H1 (cell line): ENCODE data around the gene RAB25. TPM values are rescaled to one million over a fixed set of nuclear protein-coding genes. Genes with fewer than 3 reads are reported as not detected.

Experiments
- BACH1 ChIP-seq: IDR thresholded peaks from 2 replicates; pipeline ENCODE4 v1.6.1; 2012; ENCODE audit warnings: low read length, improper control_type of control experiment
- BRCA1 ChIP-seq: IDR thresholded peaks from 2 replicates; pipeline ENCODE4 v1.6.1; 2012; ENCODE audit warnings: low read depth, low read length, improper control_type of control experiment
- CBX5 ChIP-seq: fragments of 300-800, 300-1000 bp; sonication (generic); IDR thresholded peaks from 2 replicates; pipeline ENCODE4 v1.7.1; 2016; ENCODE audit warnings: antibody characterized with exemption, low read length, low read depth
- CHD2 ChIP-seq: IDR thresholded peaks from 2 replicates; pipeline ENCODE4 v1.6.1; 2012; ENCODE audit warnings: low read length, improper control_type of control experiment
- CTBP2 ChIP-seq: IDR thresholded peaks from 2 replicates; pipeline ENCODE4 v1.7.0; 2011; ENCODE audit warnings: borderline replicate concordance, mild to moderate bottlenecking, moderate library complexity, mixed read lengths, low read length; ENCODE audit not compliant: insufficient read depth, insufficient read length
- CTCF ChIP-seq, 3 experiments: IDR thresholded peaks; 1 replicate in 2 of 3; 2 replicates in 1 of 3; pipeline versions ENCODE4 v1.5.1 to v1.6.1; 2011; ENCODE audit warnings: low read length in 3 of 3, mild to moderate bottlenecking in 3 of 3, inconsistent platforms in 2 of 3, low read depth in 1 of 3, moderate library complexity in 1 of 3; ENCODE audit not compliant: insufficient read depth in 1 of 3; ENCODE audit errors: control extremely low read depth in 1 of 3
- GABPA ChIP-seq: IDR thresholded peaks from 2 replicates; pipeline ENCODE4 v1.6.1; 2011; ENCODE audit warnings: mild to moderate bottlenecking, low read length, moderate library complexity, borderline replicate concordance; ENCODE audit not compliant: insufficient read depth
- JUND ChIP-seq: IDR thresholded peaks from 2 replicates; pipeline ENCODE4 v1.6.1; 2011; ENCODE audit warnings: mild to moderate bottlenecking, improper control_type of control experiment, low read length
- MAX ChIP-seq: IDR thresholded peaks from 2 replicates; pipeline ENCODE4 v1.6.1; 2012; ENCODE audit warnings: inconsistent platforms
- NANOG ChIP-seq: IDR thresholded peaks from 2 replicates; pipeline ENCODE4 v1.6.1; 2011; ENCODE audit warnings: low read length, low read depth, mild to moderate bottlenecking, inconsistent platforms; ENCODE audit not compliant: insufficient read depth, poor library complexity, severe bottlenecking
- NRF1 ChIP-seq: IDR thresholded peaks from 2 replicates; pipeline ENCODE4 v1.6.1; 2011; ENCODE audit warnings: mild to moderate bottlenecking, low read depth, low read length, improper control_type of control experiment
- PHF8 ChIP-seq: fragments of 200-600 bp; sonication (generic); conservative IDR thresholded peaks from 2 replicates; pipeline ENCODE4 v1.7.1; 2012; ENCODE audit warnings: low read depth, mild to moderate bottlenecking, inconsistent platforms, low read length, moderate library complexity
- POLR2AphosphoS5 ChIP-seq: IDR thresholded peaks from 2 replicates; pipeline ENCODE4 v1.6.1; 2011; ENCODE audit warnings: low read depth, low read length
- POU5F1 ChIP-seq: IDR thresholded peaks from 2 replicates; pipeline ENCODE4 v1.6.1; 2011; ENCODE audit warnings: low read depth, mild to moderate bottlenecking, low read length, moderate library complexity
- SAP30 ChIP-seq: fragments of 300-600 bp; sonication (generic); IDR thresholded peaks from 2 replicates; pipeline ENCODE4 v1.7.1; 2012; ENCODE audit warnings: low read length, moderate library complexity, mild to moderate bottlenecking, inconsistent platforms; ENCODE audit not compliant: insufficient read depth, insufficient replicate concordance
- SIN3A ChIP-seq, 2 experiments: IDR thresholded peaks in 1 of 2; conservative IDR thresholded peaks in 1 of 2; 2 replicates each; pipeline ENCODE4 v1.6.1; 2011 to 2012; ENCODE audit warnings: low read length in 2 of 2, improper control_type of control experiment in 1 of 2, low read depth in 1 of 2, mild to moderate bottlenecking in 1 of 2
- SRF ChIP-seq: IDR thresholded peaks from 2 replicates; pipeline ENCODE4 v1.6.1; 2011; ENCODE audit warnings: mild to moderate bottlenecking, low read depth, low read length, moderate library complexity
- YY1 ChIP-seq: IDR thresholded peaks from 2 replicates; pipeline ENCODE4 v1.6.1; 2011; ENCODE audit warnings: low read depth, mild to moderate bottlenecking, low read length
- ZNF274 ChIP-seq: IDR thresholded peaks from 2 replicates; pipeline ENCODE4 v1.7.0; 2012; ENCODE audit warnings: low read length, borderline replicate concordance; ENCODE audit errors: extremely low read depth
- polyA plus RNA-seq, 7 experiments: library from polyadenylated mRNA; depleted of rRNA in 3 of 7; stranded (reverse) in 5 of 7; unstranded in 2 of 7; fragments of >200 nt in 5 of 7; fragments of 200-250 nt in 2 of 7; gene quantifications; 1 replicate in 5 of 7; 2 replicates in 1 of 7; 4 replicates in 1 of 7; pipeline versions ENCODE4 v1.2.1 to v1.2.3, GENCODE V29; 2011 to 2013; ENCODE audit warnings: missing spikeins in 2 of 7, mixed read lengths in 2 of 7
- total RNA-seq: library from RNA; stranded (reverse); fragmentation: NEBNext Ultra II Directional; extraction: Animal tissue kit (Norgen Biotek cat#: 25700); gene quantifications from 2 replicates; pipeline ENCODE4 v1.2.1, GENCODE V29; 2021
- TF ChIP-seq, protein P1 (sequence below): IDR thresholded peaks from 2 replicates; pipeline ENCODE4 v1.6.1; 2012; ENCODE audit warnings: inconsistent platforms

RAB25 gene
- total and polyA plus RNA-seq, 2 of the 8 experiments (the other 6 are each of a cell fraction or from before 2014, with no cell fraction given), result 34.8 to 98.2 TPM

GRCh38 chr1:156020293-156021092 lies 40.5 kb upstream of the RAB25 start, which contains the start of gene SSR2 (continued):
- TF ChIP-seq PHF8 (peak; percentile 55; the same call in 1 of the 2 replicates), SRF (no peak), CHD2 (no peak), POU5F1 (no peak), SAP30 (peak; percentile 93), JUND (no peak), NANOG (no peak), YY1 (no peak), POLR2AphosphoS5 (peak; percentile 45; the same call in 1 of the 2 replicates), CBX5 (no peak), CTBP2 (no peak), BRCA1 (no peak), ZNF274 (no peak), GABPA (peak; percentile 97), MAX (peak; percentile 51; the same call in 1 of the 2 replicates), SIN3A (conservative IDR thresholded peaks at IDR 0.05 in 1 of 2, IDR thresholded peaks at IDR 0.05 in 1 of 2; ENCODE audit: low read depth in 1 of 2, low read length in 2 of 2) (peak; percentile 52 to 82; a peak in 2 of 4 replicates), CTCF (IDR thresholded peaks at IDR 0.05; ENCODE audit: control extremely low read depth in 1 of 3, insufficient read depth in 1 of 3, low read depth in 1 of 3, low read length in 3 of 3) (no peak), BACH1 (no peak), NRF1 (no peak)
- TF ChIP-seq, protein P1, sequence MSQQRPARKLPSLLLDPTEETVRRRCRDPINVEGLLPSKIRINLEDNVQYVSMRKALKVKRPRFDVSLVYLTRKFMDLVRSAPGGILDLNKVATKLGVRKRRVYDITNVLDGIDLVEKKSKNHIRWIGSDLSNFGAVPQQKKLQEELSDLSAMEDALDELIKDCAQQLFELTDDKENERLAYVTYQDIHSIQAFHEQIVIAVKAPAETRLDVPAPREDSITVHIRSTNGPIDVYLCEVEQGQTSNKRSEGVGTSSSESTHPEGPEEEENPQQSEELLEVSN, result no peak
